NCI-H128 (cell line): ENCODE results near the gene SAMD5.
"Not testable (repeated sequence)": the region's sequence is repeated elsewhere in the genome, so short reads cannot be mapped to it uniquely, and the experiment has no call there.

ENCODE experiments used
- DNase-seq: peaks from one replicate; lab custom pipeline; 2025; ENCODE audit not compliant: unreplicated experiment; lab: John Stamatoyannopoulos, UW

Gene SAMD5

DNA sequence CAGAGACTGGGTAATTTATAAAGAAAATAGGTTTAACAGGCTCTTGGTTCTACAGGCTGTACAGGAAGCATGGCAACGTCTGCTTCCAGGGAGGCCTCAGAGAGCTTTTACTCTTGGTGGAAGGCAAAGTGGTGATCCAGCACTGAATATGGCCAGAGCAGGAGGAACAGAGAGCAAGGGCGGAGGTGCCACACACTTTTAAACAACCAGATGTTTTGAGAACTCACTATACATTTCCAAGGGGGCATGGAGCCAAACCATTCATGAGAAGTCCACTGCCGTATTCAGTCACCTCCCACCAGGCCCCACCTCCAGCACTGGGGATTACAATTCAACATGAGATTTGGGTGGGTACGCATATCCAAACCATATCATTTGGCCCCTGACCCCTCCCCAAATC lies 18.7 kb downstream of the SAMD5 start:
- no peak for DNase-seq

DNA sequence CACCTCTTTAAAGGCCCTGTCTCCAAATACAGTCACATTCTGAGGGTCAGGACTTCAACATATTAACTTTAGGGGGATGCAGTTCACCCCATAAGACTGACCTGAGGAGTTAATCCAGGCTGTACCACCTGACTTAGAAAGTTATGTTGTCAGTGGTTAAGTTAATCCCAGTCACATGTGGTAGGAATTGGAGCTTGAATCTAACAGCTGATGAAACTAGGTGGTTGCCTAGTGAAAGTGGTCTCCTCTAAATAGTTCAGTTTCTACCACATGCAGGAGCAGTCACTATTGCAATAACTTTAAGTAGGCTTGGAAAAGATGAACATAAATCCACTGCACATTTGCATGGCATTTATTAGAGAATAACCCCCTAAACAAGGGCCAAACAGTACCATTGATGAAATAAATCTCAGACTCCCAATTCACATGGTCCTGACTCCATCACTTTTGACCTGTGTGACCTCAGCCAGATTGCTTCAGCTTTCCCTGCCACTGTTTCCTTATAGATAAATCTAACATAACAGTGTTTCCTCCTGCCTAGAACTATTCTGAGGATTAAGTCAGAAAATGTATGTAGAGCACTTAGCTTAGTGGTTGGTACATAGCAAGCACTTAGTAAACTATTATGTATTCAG lies 20.1 kb downstream of the SAMD5 start:
- DNase-seq, result no peak

GRCh38 chr6:147530132-147531060 lies 21.9 kb downstream of the SAMD5 start:
- DNase-seq, result no peak

DNA sequence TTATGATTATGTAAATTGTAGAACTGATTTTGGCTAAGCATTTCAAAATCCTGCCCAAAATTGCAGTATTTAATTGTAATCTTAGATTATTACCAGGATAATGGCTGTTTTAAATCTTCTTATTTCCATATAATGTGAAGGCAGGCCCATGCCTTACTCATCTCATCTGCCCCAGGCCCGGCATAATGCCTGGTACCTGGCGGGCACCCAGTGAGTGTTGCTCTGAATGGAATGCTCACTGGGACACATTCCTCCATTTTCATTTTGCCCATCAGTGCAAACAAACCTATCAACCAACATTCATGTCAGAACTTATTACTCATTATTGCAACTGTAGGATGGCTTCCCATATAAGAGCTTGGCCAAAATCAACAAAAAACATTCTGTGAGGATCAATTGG lies 22.8 kb downstream of the SAMD5 start:
- DNase-seq, result no peak

DNA sequence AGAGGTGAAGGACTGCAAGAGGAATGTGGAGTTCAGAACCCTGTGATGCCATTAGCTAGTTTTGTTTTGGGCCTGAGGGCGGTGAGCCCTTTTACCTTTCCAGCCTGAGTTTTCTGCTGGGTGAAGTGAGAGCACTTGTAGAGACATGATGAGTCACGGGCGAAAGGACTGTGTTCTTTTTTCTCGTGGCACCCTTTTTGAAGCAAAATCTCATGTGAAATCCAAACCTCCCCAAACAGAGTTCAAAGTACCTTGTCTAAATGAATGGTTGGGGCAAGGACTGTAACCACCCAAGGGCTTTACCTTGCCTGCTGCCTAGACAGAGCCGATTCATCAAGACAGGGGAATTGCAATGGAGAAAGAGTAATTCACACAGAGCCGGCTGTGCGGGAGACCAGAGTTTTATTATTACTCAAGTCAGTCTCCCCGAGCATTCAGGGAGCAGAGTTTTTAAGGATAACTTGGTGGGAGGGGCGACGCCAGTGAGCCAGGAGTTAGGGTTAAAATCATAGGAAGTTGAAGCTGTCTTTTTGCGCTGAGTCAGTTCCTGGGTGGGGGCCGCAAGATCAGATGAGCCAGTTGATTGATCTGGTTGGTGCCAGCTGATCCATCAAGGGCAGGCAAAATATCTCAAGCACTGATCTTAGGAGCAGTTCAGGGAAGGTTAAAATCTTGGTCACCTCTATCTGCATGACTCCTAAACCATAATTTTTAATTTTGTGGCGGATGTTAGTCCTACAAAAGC lies 25.8 kb downstream of the SAMD5 start:
- no peak for DNase-seq

DNA sequence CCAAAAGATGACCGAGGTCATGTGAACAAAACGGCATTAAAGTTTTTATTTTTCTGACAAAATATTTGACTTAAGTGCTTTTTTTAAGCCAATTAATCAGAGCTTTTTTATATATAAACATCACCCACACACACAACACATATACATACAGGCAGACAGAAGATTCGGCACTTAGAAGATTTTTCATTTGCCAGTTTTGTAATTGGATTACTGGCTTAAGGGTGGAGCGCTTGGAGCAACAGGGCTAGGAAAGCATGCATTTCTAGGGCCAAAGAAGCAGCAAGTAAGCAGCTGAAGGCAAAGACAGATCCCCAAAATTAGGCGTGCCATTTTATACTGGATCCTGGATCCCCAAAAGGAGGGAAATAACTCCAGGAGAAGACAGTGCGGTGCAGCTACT lies 30.3 kb downstream of the SAMD5 start:
- DNase-seq, result no peak

DNA sequence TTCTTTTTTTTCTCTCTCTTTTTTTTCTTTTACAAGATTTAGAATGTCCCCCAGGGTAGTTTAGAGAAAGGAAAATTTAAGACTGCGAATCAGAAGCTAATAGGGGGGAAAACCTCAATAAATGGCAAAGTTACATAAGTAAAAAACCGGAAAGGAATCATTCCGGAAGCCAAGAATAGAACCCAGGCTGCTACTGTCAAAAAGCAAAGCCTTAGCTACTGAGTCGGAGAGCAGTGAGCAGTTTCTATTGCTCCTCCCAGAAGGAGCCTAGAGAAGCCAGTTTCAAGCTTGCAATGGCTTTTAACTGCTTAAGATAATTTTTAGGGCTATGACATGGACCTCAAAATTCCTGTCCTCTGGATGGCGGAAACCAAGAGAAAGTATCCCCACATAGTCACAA lies 31.6 kb downstream of the SAMD5 start:
- DNase-seq, result no peak

DNA sequence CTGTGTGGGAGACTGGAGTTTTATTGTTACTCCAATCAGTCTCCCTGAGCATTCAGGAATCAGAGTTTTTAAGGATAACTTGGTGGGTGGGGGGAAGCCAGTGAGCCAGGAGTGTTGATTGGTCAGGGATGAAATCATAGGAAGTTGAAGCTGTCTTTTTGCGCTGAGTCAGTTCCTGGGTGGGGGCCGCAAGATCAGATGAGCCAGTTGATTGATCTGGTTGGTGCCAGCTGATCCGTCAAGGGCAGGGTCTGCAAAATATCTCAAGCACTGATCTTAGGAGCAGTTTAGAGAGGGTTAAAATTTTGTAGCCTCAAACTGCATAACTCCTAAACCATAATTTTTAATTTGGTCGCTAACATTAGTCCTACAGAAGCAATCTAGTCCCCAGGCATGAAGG lies 33.9 kb downstream of the SAMD5 start:
- not testable (repeated sequence) for DNase-seq

GRCh38 chr6:147544420-147544819 lies 35.9 kb downstream of the SAMD5 start:
- no peak for DNase-seq

- no peak for DNase-seq
Observed at GRCh38 chr6:147546501-147547368, 38.2 kb downstream of the SAMD5 start.

DNA sequence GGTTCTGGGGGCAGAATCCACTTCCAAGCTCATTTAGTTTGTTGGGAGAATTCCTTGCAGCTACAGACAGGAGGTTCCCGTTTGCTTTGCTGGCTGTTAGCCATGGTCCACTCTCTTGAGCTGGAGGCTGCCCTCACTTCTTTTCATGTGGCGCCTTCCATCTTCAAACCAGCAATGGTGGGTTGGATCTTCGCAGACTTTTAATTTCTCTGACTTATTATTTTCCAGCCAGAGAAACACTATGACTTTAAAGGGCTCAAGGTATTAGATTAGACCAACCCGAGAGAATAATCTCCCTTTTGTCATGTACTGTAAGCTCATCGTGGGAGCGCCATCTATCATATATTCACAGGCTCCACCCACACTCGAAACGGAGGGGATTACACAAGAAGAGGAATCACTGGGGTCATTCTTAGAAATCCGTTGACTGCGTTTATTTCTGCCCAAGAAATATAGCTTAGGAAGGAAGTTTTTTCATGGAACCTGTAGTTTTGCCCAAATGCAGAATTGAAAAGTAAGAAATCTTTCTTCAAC lies 38.9 kb downstream of the SAMD5 start:
- DNase-seq, result no peak

DNA sequence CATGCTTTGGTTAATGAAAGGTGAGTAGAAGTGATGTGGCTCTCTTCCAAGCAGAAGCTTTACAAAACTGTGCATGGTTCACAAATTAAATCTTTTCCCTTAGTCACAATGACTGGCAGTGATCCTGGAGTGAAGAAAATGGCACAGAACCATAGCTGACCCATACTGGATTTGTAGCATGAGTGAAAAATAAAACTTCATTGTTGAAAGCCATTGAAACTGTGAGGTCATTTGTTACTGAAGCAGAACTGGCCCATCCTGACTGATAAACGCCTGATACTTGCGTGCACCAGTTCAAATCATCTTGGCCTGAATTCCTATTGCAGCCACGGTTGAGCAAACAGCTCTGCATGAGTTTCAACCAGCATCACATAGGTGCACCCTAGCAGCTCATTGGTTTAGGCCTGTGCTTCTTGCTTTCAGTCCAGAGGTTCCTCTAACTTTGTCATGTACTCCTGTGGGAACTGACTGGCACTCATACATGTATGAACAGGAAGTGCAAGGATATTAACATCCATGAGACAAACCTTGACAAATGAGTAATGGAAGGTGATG lies 40.5 kb downstream of the SAMD5 start:
- DNase-seq, result no peak

GRCh38 chr6:147549531-147549930 lies 41.0 kb downstream of the SAMD5 start:
- DNase-seq, result no peak

GRCh38 chr6:147551976-147552375 lies 43.5 kb downstream of the SAMD5 start:
- DNase-seq, result no peak

- DNase-seq, result no peak
Observed at GRCh38 chr6:147553099-147553498, 44.6 kb downstream of the SAMD5 start.

DNA sequence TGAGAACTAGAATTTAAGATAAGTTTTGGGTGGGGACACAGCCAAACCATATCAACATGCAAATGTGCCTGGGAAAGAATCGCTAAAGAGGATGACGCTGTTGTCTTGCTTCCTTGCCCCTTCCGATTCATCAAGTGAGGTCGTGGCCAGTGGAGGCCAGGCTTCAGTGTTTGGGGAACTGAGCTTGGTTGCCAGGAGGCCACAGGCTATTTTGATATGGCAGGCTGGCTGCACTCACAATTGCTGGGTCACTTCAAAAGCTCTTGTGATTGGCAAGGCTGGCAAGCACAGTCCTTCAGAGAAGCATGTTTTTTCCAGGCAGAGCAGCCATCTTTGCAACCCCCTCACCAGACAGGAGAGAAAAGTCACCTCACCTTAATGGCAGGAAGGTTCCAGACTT lies 45.8 kb downstream of the SAMD5 start:
- no peak for DNase-seq

DNA sequence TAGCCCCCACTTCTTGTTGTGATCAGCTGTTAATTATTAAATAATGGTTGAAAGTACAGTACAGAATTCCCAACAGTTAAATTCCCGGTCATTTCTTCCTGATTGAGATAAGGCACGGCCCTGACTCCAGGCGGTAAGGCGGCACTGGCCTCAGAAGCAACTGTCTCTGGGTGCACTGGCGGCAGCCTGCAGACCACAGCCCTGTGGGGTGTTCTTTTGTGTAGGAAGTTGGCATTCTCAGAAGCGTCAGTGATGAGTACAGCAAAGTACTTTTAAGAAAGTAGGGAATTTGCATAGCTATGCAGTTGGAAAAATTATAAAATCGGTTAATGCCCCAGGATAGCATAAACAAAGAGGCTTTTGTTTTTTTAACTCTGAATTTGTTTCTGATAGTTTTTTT lies 50.5 kb downstream of the SAMD5 start:
- no peak for DNase-seq

DNA sequence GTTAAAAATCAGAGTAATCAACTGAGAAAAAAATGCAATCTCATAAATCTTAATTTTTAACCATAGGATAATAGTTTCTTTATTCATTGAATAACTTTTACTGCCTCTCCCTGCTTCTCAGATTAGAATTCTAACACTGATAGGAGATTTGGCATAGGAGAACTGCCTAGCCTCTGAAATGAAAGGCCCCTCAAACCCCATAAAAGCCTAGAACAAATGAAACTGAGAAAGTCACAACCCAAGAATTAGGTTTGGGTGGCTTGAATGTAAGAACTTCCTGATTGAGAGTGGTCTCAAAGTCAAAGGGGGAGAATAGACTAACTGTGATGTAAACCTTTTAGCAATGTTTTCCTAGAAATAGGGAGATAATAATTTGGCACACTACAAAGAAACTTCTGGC lies 52.2 kb downstream of the SAMD5 start:
- DNase-seq, result no peak

- DNase-seq, result no peak
Observed at GRCh38 chr6:147561726-147562125, 53.2 kb downstream of the SAMD5 start.

- no peak for DNase-seq
Observed at GRCh38 chr6:147563472-147563871, 55.0 kb downstream of the SAMD5 start.
